HG03460 (cell line): ENCODE data around the gene KCNQ5.
A peak's percentile ranks its signal among the peaks of the same experiment; 100 is the strongest.
"Not testable (repeated sequence)": the region's sequence is repeated elsewhere in the genome, so short reads cannot be mapped to it uniquely, and the experiment has no call there.

Experiments
- ATAC-seq: cut with Tn5 transposase; IDR thresholded peaks from one replicate; pipeline ENCODE4 v1.9.1; 2021; ENCODE audit not compliant: unreplicated experiment

KCNQ5 gene

DNA sequence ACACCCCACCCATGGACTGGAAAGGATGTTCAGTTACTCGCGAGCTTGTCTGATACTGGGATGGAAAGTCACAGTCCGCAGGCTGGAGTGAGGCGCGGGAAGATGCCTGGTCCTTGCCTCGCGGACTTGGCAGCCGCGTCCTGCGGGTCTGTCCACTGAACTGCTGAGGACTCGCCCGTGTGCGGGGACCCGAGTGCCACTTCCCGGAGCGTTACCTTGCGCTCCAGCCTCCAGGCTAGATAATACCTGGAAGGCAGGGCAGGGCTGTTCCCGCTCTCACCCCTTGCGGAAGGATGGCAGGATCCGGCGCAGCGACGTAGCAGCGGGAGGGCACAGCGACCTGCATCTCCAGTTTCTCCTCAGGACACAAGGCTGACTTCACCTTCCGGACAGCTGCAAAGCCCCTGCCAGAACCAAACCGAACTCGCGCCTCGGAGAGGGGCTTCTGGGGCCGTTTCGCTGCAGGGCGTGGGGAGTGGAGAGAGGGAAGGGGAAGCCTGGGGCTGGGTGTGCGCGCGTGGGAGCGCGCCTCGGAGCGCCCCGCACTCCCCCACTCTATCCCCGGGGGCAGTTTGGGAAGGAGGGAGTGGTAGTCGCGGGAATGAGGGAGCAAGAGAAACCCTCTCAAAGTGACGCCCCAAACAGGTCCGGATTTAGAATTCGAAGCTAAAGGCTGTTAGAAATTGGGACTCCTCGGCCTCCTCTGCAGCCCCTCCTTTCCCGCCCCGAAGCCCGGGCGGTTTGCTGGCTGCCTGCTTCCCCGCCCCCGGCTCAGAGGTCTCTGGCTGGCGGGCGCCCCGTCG, at the start of gene KCNQ5:
TSS of gene KCNQ5 (plus strand) at position 774 of the 803 bp plus-strand sequence.
- no peak for ATAC-seq

- ATAC-seq = peak; percentile 84
Measured at GRCh38 chr6:72579865-72580264, 42.0 kb upstream of the KCNQ5 start.

- peak; percentile 82 for ATAC-seq
Measured at GRCh38 chr6:72580281-72580940, 41.5 kb upstream of the KCNQ5 start.

DNA sequence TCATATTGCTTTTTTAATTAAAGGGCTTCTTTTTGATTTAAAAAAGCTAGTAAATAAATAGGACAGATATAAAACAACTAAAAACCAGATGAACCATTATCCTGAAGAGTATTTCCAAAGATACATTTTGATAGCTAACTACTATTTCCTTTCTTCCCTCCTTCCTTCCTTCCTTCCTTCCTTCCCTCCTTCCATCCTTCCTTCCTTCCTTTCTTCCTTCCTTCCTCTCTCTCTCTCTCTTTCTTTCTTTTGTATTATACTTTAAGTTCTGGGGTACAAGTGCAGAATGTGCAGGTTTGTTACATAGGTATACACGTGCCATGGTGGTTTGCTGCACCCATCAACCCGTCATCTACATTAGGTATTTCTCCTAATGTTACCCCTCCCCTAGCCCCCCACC, 40.9 kb upstream of the KCNQ5 start:
- not testable (repeated sequence) for ATAC-seq

- ATAC-seq = no peak
Measured at GRCh38 chr6:72588155-72588554, 33.7 kb upstream of the KCNQ5 start.

GRCh38 chr6:72589096-72589495, 32.8 kb upstream of the KCNQ5 start:
- ATAC-seq = no peak

DNA sequence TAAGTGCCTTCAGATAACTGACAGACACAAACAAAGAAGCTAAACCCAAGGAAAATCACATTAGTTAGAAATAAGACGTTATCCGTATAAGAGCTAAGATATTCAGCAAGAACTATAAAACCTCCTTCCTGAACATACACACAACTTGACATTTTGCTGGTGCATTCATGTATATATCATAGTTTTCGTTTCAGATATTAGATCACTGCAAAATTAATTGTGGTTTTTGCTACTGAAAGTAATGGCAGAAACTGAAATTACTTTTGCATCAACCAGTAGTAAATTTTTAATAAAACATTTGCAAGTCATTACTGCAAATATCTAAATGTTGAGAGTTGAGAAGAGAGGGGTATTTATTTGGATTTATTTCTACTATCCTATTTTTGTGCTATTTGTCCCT, 26.1 kb upstream of the KCNQ5 start:
- peak; percentile 87 for ATAC-seq

- no peak for ATAC-seq
Measured at GRCh38 chr6:72616406-72617015, 5.4 kb upstream of the KCNQ5 start.

GRCh38 chr6:72617721-72618120, 4.1 kb upstream of the KCNQ5 start:
- ATAC-seq = no peak

- peak; percentile 52 for ATAC-seq
Measured at GRCh38 chr6:72619883-72620696, 1.8 kb upstream of the KCNQ5 start.

- no peak for ATAC-seq
Measured at GRCh38 chr6:72620871-72621290, 983 bp upstream of the KCNQ5 start.

- peak; percentile 25 for ATAC-seq
Measured at GRCh38 chr6:72622094-72622940, 453 bp downstream of the KCNQ5 start.

GRCh38 chr6:72623808-72624207, 1.9 kb downstream of the KCNQ5 start:
- no peak for ATAC-seq

DNA sequence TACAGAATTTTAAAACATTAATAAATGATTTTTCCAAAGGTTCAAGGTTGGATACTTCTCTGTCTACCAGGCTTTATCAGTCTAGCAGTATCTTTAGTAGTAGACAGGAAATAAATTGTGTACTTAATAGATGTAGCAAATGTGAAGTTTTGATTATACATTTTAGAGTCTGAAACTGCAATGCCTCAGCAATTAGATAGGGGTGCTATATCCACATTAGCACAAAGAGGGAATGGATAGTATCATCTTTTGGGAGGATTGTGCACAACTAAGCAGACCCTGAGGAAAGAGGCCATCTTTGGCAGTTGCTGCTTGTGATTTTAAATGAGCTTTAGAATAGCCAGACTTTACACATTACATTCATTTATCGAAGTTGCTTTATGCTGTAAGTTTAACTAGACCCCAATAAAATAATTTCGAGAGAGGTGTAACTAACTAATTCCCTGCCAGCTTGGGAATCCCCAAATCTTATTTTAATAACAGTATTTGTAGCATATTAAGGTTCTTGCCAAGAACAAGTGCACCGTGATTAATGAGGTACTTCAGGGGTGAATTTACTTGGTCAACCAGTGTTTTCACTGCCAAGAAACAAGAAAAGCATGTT, 2.8 kb downstream of the KCNQ5 start:
- ATAC-seq = no peak

- ATAC-seq = peak; percentile 35
Measured at GRCh38 chr6:72626126-72626525, 4.3 kb downstream of the KCNQ5 start.

DNA sequence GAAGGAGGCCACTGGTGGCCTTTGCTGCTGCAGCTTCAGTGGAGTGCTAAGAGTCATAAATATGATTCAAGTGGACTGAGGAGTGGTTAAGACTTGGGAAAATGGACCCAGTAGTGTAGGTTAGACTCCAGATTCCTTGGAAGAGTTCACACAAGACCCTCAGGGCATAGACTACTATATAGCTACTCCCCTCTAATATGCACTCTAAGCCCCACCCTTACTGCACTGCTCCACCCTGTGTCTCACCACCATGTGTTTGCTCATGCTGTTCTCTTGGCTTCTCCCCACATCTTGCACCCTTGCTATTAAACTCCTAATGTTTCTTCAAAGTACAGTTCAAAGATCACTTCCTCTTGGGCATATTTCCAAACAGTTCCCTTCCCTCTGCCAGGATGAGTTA, 5.7 kb downstream of the KCNQ5 start:
- no peak for ATAC-seq

DNA sequence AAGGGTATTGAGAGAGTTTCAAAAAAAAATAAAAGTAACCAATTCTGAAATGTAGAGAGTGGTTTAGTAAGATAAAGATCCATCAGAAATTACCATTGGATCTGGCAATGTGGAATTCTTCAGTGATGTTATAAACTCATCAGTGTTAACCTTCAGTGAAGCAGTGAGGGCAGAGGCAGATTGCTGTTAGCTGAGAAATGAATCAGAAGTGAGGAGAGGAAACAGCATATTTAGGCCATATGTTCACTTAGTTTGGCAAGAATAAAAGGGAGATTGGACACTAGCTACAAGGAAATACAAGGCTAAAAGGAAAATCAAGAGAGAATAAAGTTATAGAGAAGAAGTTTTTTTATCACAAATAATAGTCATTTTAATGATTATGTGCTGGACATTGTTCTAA, 9.6 kb downstream of the KCNQ5 start:
- ATAC-seq = no peak

DNA sequence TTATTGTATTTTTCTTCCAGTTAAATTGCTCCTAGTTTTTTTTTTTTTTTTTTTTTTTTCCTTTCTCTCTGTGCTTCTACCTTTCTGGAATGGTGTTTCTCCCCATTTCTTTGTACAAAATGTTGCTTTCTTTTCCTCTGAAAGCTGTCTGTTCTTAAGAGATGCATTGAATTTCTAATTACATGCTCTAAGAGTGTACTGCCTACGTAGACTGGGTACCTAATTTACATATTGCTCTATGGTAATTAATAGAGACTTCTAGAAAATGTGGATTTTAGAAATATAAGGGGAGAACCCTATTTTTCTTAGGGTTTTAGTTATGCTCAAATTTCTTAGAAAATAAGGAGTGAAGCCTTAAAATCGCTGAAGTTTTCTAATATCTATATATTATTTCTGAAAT, 13.8 kb downstream of the KCNQ5 start:
- ATAC-seq = no peak

DNA sequence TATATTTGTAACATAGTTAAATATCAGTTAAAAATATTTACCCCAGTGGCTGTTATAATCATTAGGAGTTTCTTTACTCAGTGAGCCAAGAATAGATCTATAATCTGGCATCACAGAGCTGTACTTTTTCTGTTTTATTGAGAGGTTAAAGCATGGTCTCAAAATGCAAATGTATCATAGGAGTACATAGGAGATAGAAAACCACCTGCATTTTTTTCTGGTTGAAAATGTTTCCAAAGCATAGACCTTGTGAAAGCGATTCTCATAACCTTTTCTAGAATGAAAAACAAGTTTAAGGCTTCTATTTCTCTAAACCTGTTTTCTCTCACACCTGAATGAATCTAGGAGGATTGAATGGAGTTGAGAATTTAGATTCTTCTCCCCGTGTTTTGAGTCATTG, 14.4 kb downstream of the KCNQ5 start:
- peak; percentile 97 for ATAC-seq

GRCh38 chr6:72636786-72637185, 14.9 kb downstream of the KCNQ5 start:
- ATAC-seq = no peak
